HCT116 (cell line): ENCODE measurements around the gene STK38L. TPM values are rescaled to one million over a fixed set of nuclear protein-coding genes. Genes with fewer than 3 reads are reported as not detected.

ENCODE experiments used
- ATAC-seq: fragments of 200-7000 bp; cut with Tn5 transposase; 2 replicates; pipeline ENCODE4 v1.9.1; 2020; ENCODE audit warnings: mild to moderate bottlenecking, moderate library complexity
- BruUV-seq: library from RNA; stranded (reverse); fragments of 400-500 nt; replicated peaks from 2 replicates; lab custom pipeline; 2021; lab: Mats Ljungman, UMichigan
- CTCF ChIA-PET: fragments of 300-600 bp; sonication (Branson Sonifier 250); formaldehyde crosslinking; loops from one replicate; lab custom pipeline; 2021; ENCODE audit warnings: antibody characterized with exemption; lab: Charles Lee
- POLR2A ChIA-PET: fragments of 300-600, 350-600 bp; sonication (Branson Sonifier 250); formaldehyde crosslinking; loops from one replicate; lab custom pipeline; 2021; ENCODE audit warnings: antibody characterized with exemption; lab: Charles Lee
- RAD21 ChIA-PET, 2 experiments: fragments of 300-600 bp; sonication (Branson Sonifier 250); formaldehyde crosslinking; loops; one replicate each; lab custom pipeline; 2023; ENCODE audit warnings: low total read pairs in 2 of 2; ENCODE audit not compliant: uncharacterized antibody in 2 of 2, unreplicated experiment in 2 of 2, low non-redundant PET in 1 of 2; lab: Charles Lee
- DNase-seq: peaks from one replicate; pipeline ENCODE4 v3.0.0-alpha.2; 2010; ENCODE audit warnings: low read depth, low spot score
- H2AFZ ChIP-seq: fragments of 200-600 bp; shearing (Covaris generic), sonication (generic); 2 replicates; pipeline ENCODE4 v1.6.1; 2017; ENCODE audit warnings: low read depth, mixed run types, mixed read lengths, antibody characterized with exemption, low read length; ENCODE audit not compliant: poor library complexity, severe bottlenecking
- H3K27ac ChIP-seq: 2 replicates; pipeline ENCODE4 v1.5.1; 2012; ENCODE audit warnings: low read depth, low read length
- H3K27me3 ChIP-seq: fragments of 200-600 bp; sonication (generic); 2 replicates; pipeline ENCODE4 v1.6.1; 2016; ENCODE audit warnings: mixed run types, low read length, mixed read lengths; ENCODE audit not compliant: insufficient read depth
- H3K36me3 ChIP-seq, 2 experiments: fragments of 200-500 bp in 1 of 2; fragments of 200-600 bp in 1 of 2; sonication (Bioruptor generic) in 1 of 2; sonication (generic) in 1 of 2; 2 replicates each; pipeline versions ENCODE4 v1.5.1 to v1.6.1; 2014 to 2016; ENCODE audit warnings: low read length in 2 of 2, inconsistent platforms in 1 of 2, mixed read lengths in 1 of 2, mixed run types in 1 of 2; ENCODE audit not compliant: insufficient read depth in 2 of 2, control insufficient read depth in 1 of 2
- H3K4me1 ChIP-seq, 2 experiments: fragments of 200-600 bp in 1 of 2; sonication (generic) in 1 of 2; 2 replicates each; pipeline versions ENCODE4 v1.5.1 to v1.6.1; 2012 to 2017; ENCODE audit warnings: low read length in 2 of 2, inconsistent platforms in 1 of 2, mild to moderate bottlenecking in 1 of 2, mixed read lengths in 1 of 2, mixed run types in 1 of 2, moderate library complexity in 1 of 2; ENCODE audit not compliant: insufficient read depth in 2 of 2, control insufficient read depth in 1 of 2
- H3K4me2 ChIP-seq: fragments of 200-600 bp; sonication (generic); 2 replicates; pipeline ENCODE4 v1.6.1; 2017; ENCODE audit warnings: mixed run types, low read length, mixed read lengths
- H3K4me3 ChIP-seq, 2 experiments: fragments of 200-600 bp in 1 of 2; sonication (generic) in 1 of 2; replicated peaks in 1 of 2; 2 replicates each; pipeline ENCODE4 v1.5.1; 2011 to 2016; ENCODE audit warnings: low read length in 2 of 2, control low read depth in 1 of 2, low read depth in 1 of 2, mild to moderate bottlenecking in 1 of 2, mixed read lengths in 1 of 2, mixed run types in 1 of 2
- H3K79me2 ChIP-seq: fragments of 200-600 bp; sonication (generic); 2 replicates; pipeline ENCODE4 v1.6.1; 2017; ENCODE audit warnings: mild to moderate bottlenecking, mixed run types, low read length, moderate library complexity, mixed read lengths; ENCODE audit not compliant: insufficient read depth
- H3K9ac ChIP-seq: fragments of 200-600 bp; sonication (generic); 2 replicates; pipeline ENCODE4 v1.6.1; 2016; ENCODE audit warnings: low read length, mixed read lengths
- H3K9me2 ChIP-seq: fragments of 200-600 bp; sonication (generic), shearing (Covaris generic); 2 replicates; pipeline ENCODE4 v1.6.1; 2017; ENCODE audit warnings: mixed run types, mild to moderate bottlenecking, moderate library complexity; ENCODE audit not compliant: insufficient read depth
- H3K9me3 ChIP-seq, 2 experiments: fragments of 200-500 bp in 1 of 2; fragments of 200-600 bp in 1 of 2; sonication (Bioruptor generic) in 1 of 2; sonication (generic) in 1 of 2; 2 replicates each; pipeline ENCODE4 v1.6.1; 2014 to 2017; ENCODE audit warnings: low read length in 2 of 2, mixed read lengths in 2 of 2, inconsistent platforms in 1 of 2, low read depth in 1 of 2, mild to moderate bottlenecking in 1 of 2, mixed run types in 1 of 2, moderate library complexity in 1 of 2; ENCODE audit not compliant: control insufficient read depth in 1 of 2, insufficient read depth in 1 of 2
- H4K20me1 ChIP-seq: fragments of 200-600 bp; sonication (generic), shearing (Covaris generic); 2 replicates; pipeline ENCODE4 v1.6.1; 2017; ENCODE audit warnings: mixed run types, mild to moderate bottlenecking, moderate library complexity; ENCODE audit not compliant: insufficient read depth
- CBX3 ChIP-seq: IDR thresholded peaks from 2 replicates; pipeline ENCODE4 v1.6.1; 2012; ENCODE audit warnings: low read depth
- CEBPB ChIP-seq: IDR thresholded peaks from 2 replicates; pipeline ENCODE4 v1.6.1; 2012; ENCODE audit warnings: low read depth
- EGR1 ChIP-seq: IDR thresholded peaks from 2 replicates; pipeline ENCODE4 v1.6.1; 2012; ENCODE audit warnings: low read depth
- ELF1 ChIP-seq: IDR thresholded peaks from 2 replicates; pipeline ENCODE4 v1.6.1; 2012; ENCODE audit warnings: low read depth, borderline replicate concordance
- EZH2phosphoT487 ChIP-seq: fragments of 200-600 bp; IDR thresholded peaks from 2 replicates; pipeline ENCODE4 v1.6.1; 2018; ENCODE audit warnings: antibody characterized with exemption, borderline replicate concordance
- FOSL1 ChIP-seq: IDR thresholded peaks from 2 replicates; pipeline ENCODE4 v1.6.1; 2012; ENCODE audit warnings: low read depth
- JUND ChIP-seq: IDR thresholded peaks from 2 replicates; pipeline ENCODE4 v1.6.1; 2012
- POLR2A ChIP-seq: IDR thresholded peaks from 2 replicates; pipeline ENCODE4 v1.7.0; 2011; ENCODE audit warnings: borderline replicate concordance; ENCODE audit not compliant: insufficient read depth, insufficient read length; ENCODE audit errors: extremely low read depth
- POLR2AphosphoS5 ChIP-seq: IDR thresholded peaks from 2 replicates; pipeline ENCODE4 v1.6.1; 2011; ENCODE audit warnings: mild to moderate bottlenecking, low read depth, low read length, moderate library complexity
- RAD21 ChIP-seq: IDR thresholded peaks from 2 replicates; pipeline ENCODE4 v1.6.1; 2012; ENCODE audit warnings: low read depth, mild to moderate bottlenecking
- SIN3A ChIP-seq: IDR thresholded peaks from 2 replicates; pipeline ENCODE4 v1.6.1; 2012; ENCODE audit warnings: low read depth
- SRF ChIP-seq: IDR thresholded peaks from 2 replicates; pipeline ENCODE4 v1.6.1; 2012; ENCODE audit warnings: low read depth
- TCF7L2 ChIP-seq: IDR thresholded peaks from 2 replicates; pipeline ENCODE4 v1.7.0; 2011; ENCODE audit warnings: borderline replicate concordance, inconsistent platforms; ENCODE audit not compliant: insufficient read depth, insufficient read length; ENCODE audit errors: extremely low read depth
- YY1 ChIP-seq: IDR thresholded peaks from 2 replicates; pipeline ENCODE4 v1.6.1; 2011; ENCODE audit warnings: low read length, low read depth, moderate library complexity, mild to moderate bottlenecking; ENCODE audit not compliant: insufficient replicate concordance; ENCODE audit errors: extremely low read depth
- ZFX ChIP-seq: fragments of 450-650 bp; IDR thresholded peaks from 2 replicates; pipeline ENCODE4 v1.6.1; 2017
- ZNF274 ChIP-seq: fragments of 200-500 bp; sonication (Bioruptor generic); IDR thresholded peaks from 2 replicates; pipeline ENCODE4 v1.6.1; 2014; ENCODE audit warnings: mild to moderate bottlenecking, low read depth, low read length, inconsistent platforms
- intact Hi-C: fragments of 100-400 bp; cut with micrococcal nuclease; formaldehyde crosslinking; loops from 2 replicates; pipeline ENCODE4 v1.10.0; 2022
- total RNA-seq: library from RNA; stranded (reverse); gene quantifications from one replicate; pipeline ENCODE4 v1.2.1, GENCODE V29; 2021; ENCODE audit not compliant: unreplicated experiment
- TF ChIP-seq, protein P1 (sequence below), 3 experiments: fragments of 200-600 bp in 1 of 3; sonication (generic) in 1 of 3; IDR thresholded peaks in 2 of 3; conservative IDR thresholded peaks in 1 of 3; 2 replicates each; pipeline ENCODE4 v1.5.1; 2012 to 2017; ENCODE audit warnings: low read depth in 2 of 3, low read length in 2 of 3, antibody characterized with exemption in 1 of 3, borderline replicate concordance in 1 of 3, control low read depth in 1 of 3, mild to moderate bottlenecking in 1 of 3, mixed read lengths in 1 of 3, mixed run types in 1 of 3, moderate library complexity in 1 of 3; ENCODE audit not compliant: insufficient read depth in 1 of 3
- TF ChIP-seq, protein P2 (sequence below): IDR thresholded peaks from 2 replicates; pipeline ENCODE4 v1.6.1; 2012
- TF ChIP-seq, protein P3 (sequence below): IDR thresholded peaks from 2 replicates; pipeline ENCODE4 v1.6.1; 2012; ENCODE audit warnings: low read depth
- TF ChIP-seq, protein P4 (sequence below): IDR thresholded peaks from 2 replicates; pipeline ENCODE4 v1.6.1; 2012

Gene STK38L
- total RNA-seq, 1 experiment from 2014 or later = 23.9 TPM

DNA sequence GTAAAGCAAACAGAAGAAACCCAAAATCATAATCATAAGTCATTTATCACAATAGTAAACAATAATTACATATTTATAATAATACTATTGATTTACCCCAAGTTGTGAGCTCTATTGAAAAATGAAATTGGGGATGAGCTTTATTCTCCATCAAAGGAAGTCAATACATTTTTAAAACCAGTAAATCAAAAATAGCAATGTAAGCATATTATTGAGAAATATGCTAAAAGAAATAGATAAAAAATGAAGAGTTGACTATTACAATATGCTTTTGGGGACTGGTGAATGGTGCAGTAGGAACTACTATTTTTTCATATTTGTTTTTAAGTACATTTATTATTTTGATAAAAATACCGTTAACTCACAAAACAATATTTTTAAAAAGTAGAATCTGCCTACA is 31.2 kb upstream of the STK38L start:
- BruUV-seq = no TSS peak
- ChIA-PET POLR2A (no interaction called here), RAD21 (no interaction called here)

More for the DNA sequence above, 31.2 kb upstream of the STK38L start:
- H3K36me3 ChIP-seq = no peaks in the 10 kb centered on the region
- no peak overlapping the region for H3K27ac ChIP-seq
- CTCF ChIA-PET = no interaction called here
- ATAC-seq = no peak
- no peaks in the 10 kb centered on the region for H3K4me1 ChIP-seq
- H3K9me3 ChIP-seq = no peaks in the 10 kb centered on the region
- no peak overlapping the region for H3K4me2 ChIP-seq
- H3K9ac ChIP-seq = no peak overlapping the region
- no peaks in the 10 kb centered on the region for H3K79me2 ChIP-seq
- DNase-seq = no peak
- no peak overlapping the region for H3K4me3 ChIP-seq
- TF ChIP-seq RAD21 (no peak), FOSL1 (no peak), EZH2phosphoT487 (no peak), JUND (no peak), CEBPB (no peak), CBX3 (no peak), ZNF274 (no peak), POLR2A (no peak), TCF7L2 (no peak), POLR2AphosphoS5 (no peak), YY1 (no peak), SRF (no peak), ZFX (no peak), ELF1 (no peak), SIN3A (no peak), EGR1 (no peak)
- TF ChIP-seq, protein P1, sequence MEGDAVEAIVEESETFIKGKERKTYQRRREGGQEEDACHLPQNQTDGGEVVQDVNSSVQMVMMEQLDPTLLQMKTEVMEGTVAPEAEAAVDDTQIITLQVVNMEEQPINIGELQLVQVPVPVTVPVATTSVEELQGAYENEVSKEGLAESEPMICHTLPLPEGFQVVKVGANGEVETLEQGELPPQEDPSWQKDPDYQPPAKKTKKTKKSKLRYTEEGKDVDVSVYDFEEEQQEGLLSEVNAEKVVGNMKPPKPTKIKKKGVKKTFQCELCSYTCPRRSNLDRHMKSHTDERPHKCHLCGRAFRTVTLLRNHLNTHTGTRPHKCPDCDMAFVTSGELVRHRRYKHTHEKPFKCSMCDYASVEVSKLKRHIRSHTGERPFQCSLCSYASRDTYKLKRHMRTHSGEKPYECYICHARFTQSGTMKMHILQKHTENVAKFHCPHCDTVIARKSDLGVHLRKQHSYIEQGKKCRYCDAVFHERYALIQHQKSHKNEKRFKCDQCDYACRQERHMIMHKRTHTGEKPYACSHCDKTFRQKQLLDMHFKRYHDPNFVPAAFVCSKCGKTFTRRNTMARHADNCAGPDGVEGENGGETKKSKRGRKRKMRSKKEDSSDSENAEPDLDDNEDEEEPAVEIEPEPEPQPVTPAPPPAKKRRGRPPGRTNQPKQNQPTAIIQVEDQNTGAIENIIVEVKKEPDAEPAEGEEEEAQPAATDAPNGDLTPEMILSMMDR (IDR thresholded peaks at IDR 0.05 in 2 of 3, conservative IDR thresholded peaks at IDR 0.05 in 1 of 3; ENCODE audit: borderline replicate concordance in 1 of 3, insufficient read depth in 1 of 3, low read depth in 2 of 3, low read length in 2 of 3) = no peak
- TF ChIP-seq, protein P2, sequence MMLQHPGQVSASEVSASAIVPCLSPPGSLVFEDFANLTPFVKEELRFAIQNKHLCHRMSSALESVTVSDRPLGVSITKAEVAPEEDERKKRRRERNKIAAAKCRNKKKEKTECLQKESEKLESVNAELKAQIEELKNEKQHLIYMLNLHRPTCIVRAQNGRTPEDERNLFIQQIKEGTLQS = no peak
- TF ChIP-seq, protein P3, sequence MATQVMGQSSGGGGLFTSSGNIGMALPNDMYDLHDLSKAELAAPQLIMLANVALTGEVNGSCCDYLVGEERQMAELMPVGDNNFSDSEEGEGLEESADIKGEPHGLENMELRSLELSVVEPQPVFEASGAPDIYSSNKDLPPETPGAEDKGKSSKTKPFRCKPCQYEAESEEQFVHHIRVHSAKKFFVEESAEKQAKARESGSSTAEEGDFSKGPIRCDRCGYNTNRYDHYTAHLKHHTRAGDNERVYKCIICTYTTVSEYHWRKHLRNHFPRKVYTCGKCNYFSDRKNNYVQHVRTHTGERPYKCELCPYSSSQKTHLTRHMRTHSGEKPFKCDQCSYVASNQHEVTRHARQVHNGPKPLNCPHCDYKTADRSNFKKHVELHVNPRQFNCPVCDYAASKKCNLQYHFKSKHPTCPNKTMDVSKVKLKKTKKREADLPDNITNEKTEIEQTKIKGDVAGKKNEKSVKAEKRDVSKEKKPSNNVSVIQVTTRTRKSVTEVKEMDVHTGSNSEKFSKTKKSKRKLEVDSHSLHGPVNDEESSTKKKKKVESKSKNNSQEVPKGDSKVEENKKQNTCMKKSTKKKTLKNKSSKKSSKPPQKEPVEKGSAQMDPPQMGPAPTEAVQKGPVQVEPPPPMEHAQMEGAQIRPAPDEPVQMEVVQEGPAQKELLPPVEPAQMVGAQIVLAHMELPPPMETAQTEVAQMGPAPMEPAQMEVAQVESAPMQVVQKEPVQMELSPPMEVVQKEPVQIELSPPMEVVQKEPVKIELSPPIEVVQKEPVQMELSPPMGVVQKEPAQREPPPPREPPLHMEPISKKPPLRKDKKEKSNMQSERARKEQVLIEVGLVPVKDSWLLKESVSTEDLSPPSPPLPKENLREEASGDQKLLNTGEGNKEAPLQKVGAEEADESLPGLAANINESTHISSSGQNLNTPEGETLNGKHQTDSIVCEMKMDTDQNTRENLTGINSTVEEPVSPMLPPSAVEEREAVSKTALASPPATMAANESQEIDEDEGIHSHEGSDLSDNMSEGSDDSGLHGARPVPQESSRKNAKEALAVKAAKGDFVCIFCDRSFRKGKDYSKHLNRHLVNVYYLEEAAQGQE = no peak
- TF ChIP-seq, protein P4, sequence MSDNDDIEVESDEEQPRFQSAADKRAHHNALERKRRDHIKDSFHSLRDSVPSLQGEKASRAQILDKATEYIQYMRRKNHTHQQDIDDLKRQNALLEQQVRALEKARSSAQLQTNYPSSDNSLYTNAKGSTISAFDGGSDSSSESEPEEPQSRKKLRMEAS = no peak
- intact Hi-C loops = no loop called here
- H3K27me3 ChIP-seq = no peaks in the 10 kb centered on the region
- no peak overlapping the region for H2AFZ ChIP-seq
- no peaks in the 10 kb centered on the region for H4K20me1 ChIP-seq
- H3K9me2 ChIP-seq = no peaks in the 10 kb centered on the region
